SK-N-SH (cell line): Measurements from ENCODE around the gene KCNJ9.

Experiments
- CTCF ChIP-seq: fragments of 200-600 bp; sonication (generic); IDR thresholded peaks from 2 replicates; pipeline ENCODE4 v1.6.1; 2017; ENCODE audit warnings: antibody characterized with exemption, mild to moderate bottlenecking, moderate library complexity
- JUND ChIP-seq: IDR thresholded peaks from 2 replicates; pipeline ENCODE4 v1.4.0; 2012
- RXRA ChIP-seq: IDR thresholded peaks from 2 replicates; pipeline ENCODE4 v1.4.0; 2012; ENCODE audit warnings: low read depth, mild to moderate bottlenecking, borderline replicate concordance
- SIN3A ChIP-seq: IDR thresholded peaks from 2 replicates; pipeline ENCODE4 v1.6.1; 2012; ENCODE audit warnings: low read depth, mild to moderate bottlenecking, low read length, moderate library complexity, borderline replicate concordance

- TF ChIP-seq RXRA (no peak), SIN3A (no peak), CTCF (no peak), JUND (no peak)
Observed at GRCh38 chr1:160098852-160099561, 17.7 kb downstream of the KCNJ9 start.
